ENCODE data around the gene IL1B.

The IL1B gene

GRCh38 chr2:112870841-112871835, 34.6 kb upstream of the IL1B start:
- no peak overlapping the region for H3K27ac ChIP-seq (ENCODE audit: low read depth, low read length)
- TF ChIP-seq EZH2phosphoT487 (IDR thresholded peaks at IDR 0.05; ENCODE audit: borderline replicate concordance, low read length), result no peak
- TF ChIP-seq CTCF (IDR thresholded peaks at IDR 0.05; ENCODE audit: low read depth, low read length, poor library complexity, severe bottlenecking), result no peak
- no peaks in the 10 kb centered on the region for H3F3A ChIP-seq (ENCODE audit: control insufficient read depth, insufficient read depth)

GRCh38 chr2:112869258-112869842, 32.8 kb upstream of the IL1B start:
- Histone ChIP-seq H3F3A (ENCODE audit: control insufficient read depth, insufficient read depth) (no peaks in the 10 kb centered on the region), H3K36me3 (ENCODE audit: control insufficient read depth, low read length) (no peaks in the 10 kb centered on the region), H3K9me2 (replicated peaks; ENCODE audit: control insufficient read depth, low read length) (no peaks in the 10 kb centered on the region), H4K20me1 (ENCODE audit: control insufficient read depth, insufficient read depth, low read depth, low read length) (no peaks in the 10 kb centered on the region), H3K9me3 (ENCODE audit: control insufficient read depth, insufficient read depth, low read length) (no peaks in the 10 kb centered on the region), H3K27ac (ENCODE audit: low read depth, low read length) (no peak overlapping the region), H3K4me2 (ENCODE audit: low read length) (no peak overlapping the region), H3K4me3 (ENCODE audit: low read length) (no peak overlapping the region), H3K27me3 (ENCODE audit: control insufficient read depth, low read length) (peaks cover 18% of the 10 kb centered on the region), H3K79me2 (ENCODE audit: control insufficient read depth, low read length) (no peaks in the 10 kb centered on the region), H3K4me1 (ENCODE audit: control insufficient read depth, low read length) (no peaks in the 10 kb centered on the region)
- TF ChIP-seq EZH2phosphoT487 (IDR thresholded peaks at IDR 0.05; ENCODE audit: borderline replicate concordance, low read length) (no peak), CTCF (IDR thresholded peaks at IDR 0.05; ENCODE audit: low read depth, low read length, poor library complexity, severe bottlenecking) (no peak)

More at GRCh38 chr2:112870841-112871835, 34.6 kb upstream of the IL1B start:
- Histone ChIP-seq H3K27me3 (ENCODE audit: control insufficient read depth, low read length) (peaks cover 18% of the 10 kb centered on the region), H3K4me3 (ENCODE audit: low read length) (no peak overlapping the region), H3K79me2 (ENCODE audit: control insufficient read depth, low read length) (no peaks in the 10 kb centered on the region), H3K36me3 (ENCODE audit: control insufficient read depth, low read length) (no peaks in the 10 kb centered on the region), H3K9me3 (ENCODE audit: control insufficient read depth, insufficient read depth, low read length) (no peaks in the 10 kb centered on the region), H3K4me2 (ENCODE audit: low read length) (no peak overlapping the region), H3K9me2 (replicated peaks; ENCODE audit: control insufficient read depth, low read length) (no peaks in the 10 kb centered on the region), H3K4me1 (ENCODE audit: control insufficient read depth, low read length) (no peaks in the 10 kb centered on the region), H4K20me1 (ENCODE audit: control insufficient read depth, insufficient read depth, low read depth, low read length) (no peaks in the 10 kb centered on the region)

GRCh38 chr2:112867701-112868631, 31.4 kb upstream of the IL1B start:
- Histone ChIP-seq H3K79me2 (ENCODE audit: control insufficient read depth, low read length) (no peaks in the 10 kb centered on the region), H3K4me2 (ENCODE audit: low read length) (no peak overlapping the region), H3K9me3 (ENCODE audit: control insufficient read depth, insufficient read depth, low read length) (no peaks in the 10 kb centered on the region; the same call in 1 of the 2 replicates), H3K4me3 (ENCODE audit: low read length) (no peak overlapping the region), H4K20me1 (ENCODE audit: control insufficient read depth, insufficient read depth, low read depth, low read length) (no peaks in the 10 kb centered on the region), H3K36me3 (ENCODE audit: control insufficient read depth, low read length) (no peaks in the 10 kb centered on the region), H3K27ac (ENCODE audit: low read depth, low read length) (no peak overlapping the region), H3F3A (ENCODE audit: control insufficient read depth, insufficient read depth) (no peaks in the 10 kb centered on the region), H3K27me3 (ENCODE audit: control insufficient read depth, low read length) (peaks cover 18% of the 10 kb centered on the region), H3K4me1 (ENCODE audit: control insufficient read depth, low read length) (no peaks in the 10 kb centered on the region), H3K9me2 (replicated peaks; ENCODE audit: control insufficient read depth, low read length) (no peaks in the 10 kb centered on the region)
- TF ChIP-seq CTCF (IDR thresholded peaks at IDR 0.05; ENCODE audit: low read depth, low read length, poor library complexity, severe bottlenecking) (no peak), EZH2phosphoT487 (IDR thresholded peaks at IDR 0.05; ENCODE audit: borderline replicate concordance, low read length) (no peak)

All from DOHH2 (cell line).